PC-3 (cell line): ENCODE measurements around the gene CLEC16A. TPM values are rescaled to one million over a fixed set of nuclear protein-coding genes. Genes with fewer than 3 reads are reported as not detected.

ENCODE experiments used
- ATAC-seq: fragments of 200-7000 bp; cut with Tn5 transposase; 2 replicates; pipeline ENCODE4 v1.9.1; 2020; ENCODE audit warnings: mild to moderate bottlenecking, moderate library complexity
- BruUV-seq: library from RNA; stranded (reverse); fragments of 400-500 nt; replicated peaks from 2 replicates; lab custom pipeline; 2021; lab: Mats Ljungman, UMichigan
- CTCF ChIA-PET: fragments of 300-600 bp; sonication (Branson Sonifier 250); formaldehyde crosslinking; loops from one replicate; lab custom pipeline; 2022; ENCODE audit warnings: antibody characterized with exemption; lab: Charles Lee
- POLR2A ChIA-PET: fragments of 300-600 bp; sonication (Branson Sonifier 250); formaldehyde crosslinking; loops from one replicate; lab custom pipeline; 2022; ENCODE audit warnings: antibody characterized with exemption; ENCODE audit not compliant: unreplicated experiment; lab: Charles Lee
- DNase-seq: peaks from one replicate; pipeline ENCODE4 v3.0.0-alpha.2; 2015
- H2AFZ ChIP-seq: fragments of 300-600 bp; sonication (generic); 2 replicates; pipeline ENCODE4 v1.6.0; 2016; ENCODE audit warnings: antibody characterized with exemption, low read length
- H3F3A ChIP-seq: fragments of 300-600 bp; sonication (generic); one replicate; pipeline ENCODE4 v1.6.0; 2017; ENCODE audit warnings: antibody characterized with exemption, low read length, control low read depth, mild to moderate bottlenecking; ENCODE audit not compliant: unreplicated experiment
- H3K27ac ChIP-seq: fragments of 300-600 bp; sonication (generic); 2 replicates; pipeline ENCODE4 v1.5.1; 2016; ENCODE audit warnings: mild to moderate bottlenecking, low read length
- H3K27me3 ChIP-seq: fragments of 300-600 bp; sonication (generic); 2 replicates; pipeline ENCODE4 v1.6.1; 2016; ENCODE audit warnings: low read length, mixed read lengths
- H3K36me3 ChIP-seq: fragments of 300-600 bp; sonication (generic); 2 replicates; pipeline ENCODE4 v1.6.1; 2016; ENCODE audit warnings: low read depth, mixed run types, low read length, mixed read lengths
- H3K4me1 ChIP-seq: fragments of 300-600 bp; sonication (generic); 2 replicates; pipeline ENCODE4 v1.5.1; 2016; ENCODE audit warnings: low read length; ENCODE audit not compliant: insufficient read depth
- H3K4me2 ChIP-seq: fragments of 300-600 bp; sonication (generic); 2 replicates; pipeline ENCODE4 v1.6.0; 2016; ENCODE audit warnings: low read length
- H3K4me3 ChIP-seq: fragments of 300-600 bp; sonication (generic); 2 replicates; pipeline ENCODE4 v1.5.1; 2016; ENCODE audit warnings: mild to moderate bottlenecking, low read length, mixed read lengths
- H3K79me2 ChIP-seq: fragments of 300-600 bp; sonication (generic); 2 replicates; pipeline ENCODE4 v1.6.1; 2017; ENCODE audit warnings: low read length, mixed read lengths
- H3K9ac ChIP-seq: fragments of 300-600 bp; sonication (generic); 2 replicates; pipeline ENCODE4 v1.6.0; 2016; ENCODE audit warnings: mild to moderate bottlenecking, low read length
- H3K9me2 ChIP-seq: fragments of 300-600 bp; sonication (generic); replicated peaks from 2 replicates; pipeline ENCODE4 v1.6.1; 2016; ENCODE audit warnings: mixed run types, low read length, mixed read lengths
- H3K9me3 ChIP-seq: fragments of 300-600 bp; sonication (generic); 2 replicates; pipeline ENCODE4 v1.6.1; 2016; ENCODE audit warnings: low read length, mixed read lengths
- H4K20me1 ChIP-seq: fragments of 300-600 bp; sonication (generic); 2 replicates; pipeline ENCODE4 v1.6.1; 2016; ENCODE audit warnings: low read length, mixed read lengths
- CTCF ChIP-seq: fragments of 300-600 bp; sonication (generic); conservative IDR thresholded peaks from 2 replicates; pipeline ENCODE4 v1.5.1; 2017; ENCODE audit warnings: antibody characterized with exemption, low read depth, mild to moderate bottlenecking, low read length
- EZH2 ChIP-seq: fragments of 300-600 bp; sonication (generic); IDR thresholded peaks from one replicate; pipeline ENCODE4 v1.6.1; 2017; ENCODE audit warnings: antibody characterized with exemption, mild to moderate bottlenecking, low read length; ENCODE audit not compliant: unreplicated experiment
- EZH2phosphoT487 ChIP-seq: fragments of 300-600 bp; sonication (generic); IDR thresholded peaks from 2 replicates; pipeline ENCODE4 v1.6.1; 2018; ENCODE audit warnings: mild to moderate bottlenecking, antibody characterized with exemption, low read length, borderline replicate concordance
- intact Hi-C: fragments of 100-400 bp; cut with micrococcal nuclease; formaldehyde crosslinking; loops from 2 replicates; pipeline ENCODE4 v1.9.0; 2023
- total RNA-seq: library from RNA; depleted of rRNA; stranded (reverse); fragments of >200 nt; gene quantifications from 2 replicates; pipeline ENCODE4 v1.2.3, GENCODE V29; 2014

The CLEC16A gene
- total RNA-seq, 1 experiment from 2014 or later, result 9.5 TPM

GRCh38 chr16:11100239-11100750 lies 155.9 kb downstream of the CLEC16A start:
- Histone ChIP-seq H3K9me3 (no peaks in the 10 kb centered on the region), H3K4me1 (peaks cover 19% of the 10 kb centered on the region), H2AFZ (no peak overlapping the region), H3K27ac (peak overlapping the region; percentile 52), H3K9ac (peak overlapping the region; percentile 8; the same call in 1 of the 2 replicates), H3K4me2 (no peak overlapping the region), H3K27me3 (no peaks in the 10 kb centered on the region), H3K36me3 (no peaks in the 10 kb centered on the region), H3K9me2 (no peaks in the 10 kb centered on the region), H4K20me1 (no peaks in the 10 kb centered on the region), H3K79me2 (no peaks in the 10 kb centered on the region), H3F3A (no peaks in the 10 kb centered on the region), H3K4me3 (no peak overlapping the region)
- intact Hi-C loops, result no loop called here
- peak; percentile 32 for DNase-seq
- ChIA-PET POLR2A (interaction anchor here (0.7 kb wide), 1 partner anchor 156 kb away, joined by 4 read pairs; the partner anchor contains the start of gene SOCS1), CTCF (no interaction called here)
- no TSS peak for BruUV-seq
- TF ChIP-seq EZH2 (no peak), EZH2phosphoT487 (no peak), CTCF (no peak)
- ATAC-seq, result no peak

GRCh38 chr16:11101283-11101682 lies 156.9 kb downstream of the CLEC16A start:
- H3F3A ChIP-seq, result no peaks in the 10 kb centered on the region
- no peak overlapping the region for H3K27ac ChIP-seq
- intact Hi-C loops, result no loop called here
- DNase-seq, result no peak
- no peak overlapping the region for H3K4me3 ChIP-seq
- no peak overlapping the region for H2AFZ ChIP-seq
- H3K27me3 ChIP-seq, result no peaks in the 10 kb centered on the region
- no peaks in the 10 kb centered on the region for H3K9me2 ChIP-seq
- no peaks in the 10 kb centered on the region for H4K20me1 ChIP-seq
- no peaks in the 10 kb centered on the region for H3K36me3 ChIP-seq
- TF ChIP-seq EZH2phosphoT487 (no peak), CTCF (no peak)
- H3K4me1 ChIP-seq, result peaks cover 19% of the 10 kb centered on the region
- BruUV-seq, result no TSS peak
- no peaks in the 10 kb centered on the region for H3K79me2 ChIP-seq
- CTCF ChIA-PET, result no interaction called here
- POLR2A ChIA-PET, result no interaction called here
- no peak overlapping the region for H3K4me2 ChIP-seq
- no peaks in the 10 kb centered on the region for H3K9me3 ChIP-seq
- H3K9ac ChIP-seq, result no peak overlapping the region
- ATAC-seq, result no peak

DNA sequence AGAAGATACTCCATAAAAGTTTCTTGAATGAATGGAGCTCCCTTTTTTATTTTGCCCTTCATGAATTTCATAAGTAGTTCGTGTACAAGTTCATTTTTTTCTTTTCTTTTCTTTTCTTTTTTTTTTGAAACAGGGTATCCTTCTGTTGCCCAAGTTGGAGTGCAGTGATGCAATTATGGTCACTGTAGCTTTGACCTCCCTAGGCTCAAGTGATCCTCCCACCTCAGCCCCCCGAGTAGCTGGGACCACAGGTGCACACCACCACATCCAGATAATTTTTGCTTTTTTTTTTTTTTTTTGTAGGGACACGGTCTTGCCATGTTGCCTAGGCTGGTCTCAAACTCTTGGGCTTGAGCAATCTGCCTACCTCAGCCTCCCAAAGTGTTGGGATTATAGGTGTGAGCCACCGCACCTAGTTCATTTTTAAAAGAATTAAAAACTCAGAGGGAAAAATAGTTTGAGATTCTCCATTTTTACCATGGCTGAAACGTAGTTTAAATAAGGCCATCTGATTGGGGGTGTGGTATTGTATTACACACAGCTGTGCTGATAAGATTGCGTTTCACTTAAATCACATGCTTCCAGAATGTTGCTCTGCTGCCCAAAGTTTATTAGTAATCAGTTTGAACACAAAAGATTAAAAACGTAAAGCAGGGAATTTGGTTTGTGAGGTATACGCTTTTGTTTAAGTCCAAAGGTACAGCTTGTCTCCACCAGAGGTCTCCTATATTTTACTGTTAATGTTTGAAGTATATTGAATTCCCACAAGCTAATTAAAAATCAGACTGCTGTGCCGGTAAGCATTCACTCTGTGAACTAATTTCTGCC lies 157.5 kb downstream of the CLEC16A start:
- H3K27ac ChIP-seq, result no peak overlapping the region
- H4K20me1 ChIP-seq, result no peaks in the 10 kb centered on the region
- no peak for DNase-seq
- BruUV-seq, result no TSS peak
- H3K36me3 ChIP-seq, result no peaks in the 10 kb centered on the region
- H3K4me1 ChIP-seq, result peaks cover 19% of the 10 kb centered on the region
- intact Hi-C loops, result no loop called here
- no peak overlapping the region for H3K4me2 ChIP-seq
- ATAC-seq, result no peak
- H3F3A ChIP-seq, result no peaks in the 10 kb centered on the region
- H3K9ac ChIP-seq, result no peak overlapping the region
- POLR2A ChIA-PET, result no interaction called here
- no peak overlapping the region for H3K4me3 ChIP-seq
- no peaks in the 10 kb centered on the region for H3K9me3 ChIP-seq
- TF ChIP-seq CTCF (no peak), EZH2phosphoT487 (no peak), EZH2 (no peak)
- no peaks in the 10 kb centered on the region for H3K79me2 ChIP-seq
- H3K27me3 ChIP-seq, result no peaks in the 10 kb centered on the region
- CTCF ChIA-PET, result interaction anchor here (0.6 to 1.0 kb wide), 2 partner anchors 32 to 153 kb away, joined by 3 read pairs; no protein-coding TSS in a partner anchor
- no peaks in the 10 kb centered on the region for H3K9me2 ChIP-seq
- H2AFZ ChIP-seq, result no peak overlapping the region
